AML-193 (cell line): ENCODE measurements around the gene PTGDS.

Experiments
- DNase-seq, 2 experiments: peaks; one replicate each; lab custom pipeline; 2025; lab: John Stamatoyannopoulos, UW

PTGDS gene

GRCh38 chr9:137009938-137010732 is 32.8 kb downstream of the PTGDS start:
- DNase-seq: no peak

GRCh38 chr9:137011156-137011555 is 33.9 kb downstream of the PTGDS start:
- no peak for DNase-seq

GRCh38 chr9:137011907-137012675 is 34.8 kb downstream of the PTGDS start:
- no peak for DNase-seq

GRCh38 chr9:137012694-137013570 is 35.6 kb downstream of the PTGDS start:
- DNase-seq: no peak

GRCh38 chr9:137013571-137013940 is 36.3 kb downstream of the PTGDS start:
- DNase-seq: no peak

- no peak for DNase-seq
Measured at GRCh38 chr9:137014166-137014565, 36.9 kb downstream of the PTGDS start.

GRCh38 chr9:137014776-137015539 is 37.7 kb downstream of the PTGDS start:
- no peak for DNase-seq

GRCh38 chr9:137015540-137015930 is 38.2 kb downstream of the PTGDS start:
- DNase-seq: no peak

GRCh38 chr9:137015976-137016375 is 38.7 kb downstream of the PTGDS start:
- no peak for DNase-seq

GRCh38 chr9:137016436-137016835 is 39.1 kb downstream of the PTGDS start:
- DNase-seq: no peak

GRCh38 chr9:137017071-137017470 is 39.8 kb downstream of the PTGDS start:
- no peak for DNase-seq

GRCh38 chr9:137017791-137018497 is 40.6 kb downstream of the PTGDS start:
- no peak for DNase-seq

- no peak for DNase-seq
Measured at GRCh38 chr9:137018761-137019559, 41.7 kb downstream of the PTGDS start.

GRCh38 chr9:137019891-137020683 is 42.8 kb downstream of the PTGDS start:
- no peak for DNase-seq

GRCh38 chr9:137020771-137021567 is 43.7 kb downstream of the PTGDS start:
- DNase-seq: no peak

- no peak for DNase-seq
Measured at GRCh38 chr9:137021568-137021978, 44.3 kb downstream of the PTGDS start.

- peak; percentile 43 to 53 for DNase-seq
Measured at GRCh38 chr9:137021979-137022661, 44.8 kb downstream of the PTGDS start.

- no peak for DNase-seq
Measured at GRCh38 chr9:137022662-137023008, 45.3 kb downstream of the PTGDS start.
